ENCODE data around the gene STOM. TPM values are rescaled to one million over a fixed set of nuclear protein-coding genes. Genes with fewer than 3 reads are reported as not detected.

The STOM gene
- total RNA-seq, 1 donor from 2014 or later: 145 TPM

DNA sequence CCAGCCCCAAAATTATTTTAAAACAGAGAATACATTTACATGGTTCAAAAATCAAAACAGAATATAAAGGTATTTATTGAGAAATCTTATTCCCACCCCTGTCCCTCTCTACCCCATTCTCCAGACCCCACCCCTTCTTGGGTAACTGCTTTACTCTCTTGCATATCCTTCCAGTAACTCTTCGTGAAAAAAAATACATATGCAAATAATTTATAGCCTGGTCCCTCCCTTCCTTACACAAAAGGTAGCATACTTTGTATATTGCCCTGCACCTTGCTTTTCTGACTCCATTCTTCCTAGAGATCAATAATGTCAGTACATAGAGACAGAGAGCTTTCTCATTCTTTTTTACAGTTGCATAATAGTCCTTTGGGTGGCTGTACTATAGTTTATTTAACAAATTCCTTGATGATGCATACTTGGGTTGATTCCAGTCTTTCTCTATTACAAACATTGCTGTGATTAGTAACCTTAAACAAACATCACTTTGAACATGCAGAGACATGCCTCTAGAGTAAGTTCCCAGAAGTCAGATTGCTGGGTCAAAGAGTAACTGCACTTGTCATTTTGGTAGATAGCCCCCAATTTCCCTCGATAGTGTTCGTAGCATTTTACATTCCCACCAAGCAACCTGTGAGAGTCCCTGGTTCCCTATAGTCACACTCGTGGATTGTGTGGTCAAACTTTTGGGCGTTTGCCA lies 47.9 kb downstream of the STOM start:
- no peak for DNase-seq (ENCODE audit: low spot score)

DNA sequence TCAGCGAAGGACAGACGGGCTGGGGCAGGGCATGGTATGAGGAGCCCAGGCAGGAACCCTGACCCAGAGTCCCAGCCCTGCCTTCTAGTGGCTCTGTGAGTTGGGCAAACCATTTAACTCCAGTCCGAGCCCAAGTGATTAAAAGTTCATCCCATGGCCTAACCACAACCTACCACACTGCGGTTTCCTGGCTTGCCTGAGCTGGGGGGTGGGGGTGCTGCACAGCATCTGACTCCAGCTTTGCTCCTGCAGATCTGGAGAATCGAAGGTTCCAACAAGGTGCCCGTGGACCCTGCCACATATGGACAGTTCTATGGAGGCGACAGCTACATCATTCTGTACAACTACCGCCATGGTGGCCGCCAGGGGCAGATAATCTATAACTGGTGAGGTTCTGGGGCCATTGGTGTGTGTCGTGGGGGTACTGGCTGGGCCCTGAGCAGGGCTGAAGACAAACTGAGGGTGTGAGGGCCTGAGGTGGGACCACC lies 49.0 kb downstream of the STOM start:
- DNase-seq (ENCODE audit: low spot score): no peak

GRCh38 chr9:121319383-121319780 lies 50.7 kb downstream of the STOM start:
- DNase-seq (ENCODE audit: low spot score): no peak

- DNase-seq (ENCODE audit: low spot score): no peak
Observed at GRCh38 chr9:121318631-121319382, 51.2 kb downstream of the STOM start.

- no peak for DNase-seq (ENCODE audit: low spot score)
Observed at GRCh38 chr9:121317737-121318630, 52.1 kb downstream of the STOM start.

- no peak for DNase-seq (ENCODE audit: low spot score)
Observed at GRCh38 chr9:121316852-121317373, 53.1 kb downstream of the STOM start.

GRCh38 chr9:121316378-121316777 lies 53.7 kb downstream of the STOM start:
- no peak for DNase-seq (ENCODE audit: low spot score)

DNA sequence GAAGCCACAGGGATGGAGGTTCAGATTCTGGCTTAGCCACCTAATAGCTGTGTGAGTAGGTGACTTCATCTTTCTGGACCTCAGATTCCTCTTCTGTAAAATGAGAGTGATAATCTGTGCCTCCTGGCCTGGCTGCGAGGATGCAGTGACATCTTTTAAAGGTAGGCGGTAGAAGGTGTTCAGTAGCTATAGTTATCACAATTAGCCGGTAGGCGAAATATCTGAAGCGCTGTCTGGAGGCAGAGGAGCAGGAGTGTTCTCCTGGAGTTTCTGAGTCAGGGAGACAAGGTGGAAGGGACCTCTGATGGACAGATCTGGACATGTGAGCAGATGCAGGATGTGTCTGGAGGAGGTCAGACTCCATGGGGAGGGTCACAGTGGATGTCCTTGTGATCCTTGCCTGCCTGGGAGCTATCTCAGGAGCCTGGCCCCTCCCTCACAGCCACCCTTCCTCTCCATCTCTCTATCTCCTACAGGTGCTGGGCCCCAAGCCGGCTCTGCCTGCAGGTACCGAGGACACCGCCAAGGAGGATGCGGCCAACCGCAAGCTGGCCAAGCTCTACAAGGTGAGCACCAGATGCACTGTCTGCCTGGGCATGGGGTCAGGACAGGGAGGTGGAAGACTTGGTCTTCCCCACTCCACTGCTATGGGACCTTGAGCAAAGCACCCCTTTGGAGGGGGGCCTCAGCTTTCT lies 56.4 kb downstream of the STOM start:
- no peak for DNase-seq (ENCODE audit: low spot score)

- DNase-seq (ENCODE audit: low spot score): no peak
Observed at GRCh38 chr9:121312169-121312568, 57.9 kb downstream of the STOM start.

DNA sequence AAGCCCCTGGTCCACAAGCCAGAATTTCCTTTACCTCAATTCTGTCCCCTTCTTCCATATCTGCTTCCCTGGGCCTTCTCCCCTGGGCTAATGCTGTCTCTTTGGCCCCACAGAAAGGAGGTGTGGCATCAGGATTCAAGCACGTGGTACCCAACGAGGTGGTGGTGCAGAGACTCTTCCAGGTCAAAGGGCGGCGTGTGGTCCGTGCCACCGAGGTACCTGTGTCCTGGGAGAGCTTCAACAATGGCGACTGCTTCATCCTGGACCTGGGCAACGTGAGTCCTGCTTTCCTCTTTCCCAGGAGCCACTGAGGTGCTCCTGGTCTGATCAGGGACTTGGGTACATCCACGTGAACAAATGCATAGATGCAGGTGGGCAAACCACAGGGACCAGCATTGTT lies 59.5 kb downstream of the STOM start:
- DNase-seq (ENCODE audit: low spot score): no peak

GRCh38 chr9:121309833-121310425 lies 60.1 kb downstream of the STOM start:
- no peak for DNase-seq (ENCODE audit: low spot score)

DNA sequence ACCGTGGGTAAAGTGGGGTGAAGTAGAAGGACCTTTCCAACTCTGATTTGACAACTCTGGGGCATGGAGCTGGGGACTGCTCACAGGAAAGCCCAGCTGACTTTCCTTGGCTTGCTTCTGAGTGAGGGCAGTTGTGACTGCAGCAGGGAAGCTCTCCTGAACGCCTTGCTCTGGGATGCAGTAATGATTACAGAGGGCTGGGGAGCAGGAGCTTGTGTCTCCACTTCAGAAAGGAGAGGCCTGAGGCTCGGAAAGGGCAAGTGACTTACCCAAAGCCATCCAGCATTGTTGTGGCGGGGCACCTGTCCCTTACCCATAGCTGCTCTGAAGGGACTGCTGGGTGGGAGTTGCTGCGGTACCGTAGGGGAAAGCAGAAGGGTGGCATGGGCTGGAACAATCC lies 60.9 kb downstream of the STOM start:
- DNase-seq (ENCODE audit: low spot score): no peak

DNA sequence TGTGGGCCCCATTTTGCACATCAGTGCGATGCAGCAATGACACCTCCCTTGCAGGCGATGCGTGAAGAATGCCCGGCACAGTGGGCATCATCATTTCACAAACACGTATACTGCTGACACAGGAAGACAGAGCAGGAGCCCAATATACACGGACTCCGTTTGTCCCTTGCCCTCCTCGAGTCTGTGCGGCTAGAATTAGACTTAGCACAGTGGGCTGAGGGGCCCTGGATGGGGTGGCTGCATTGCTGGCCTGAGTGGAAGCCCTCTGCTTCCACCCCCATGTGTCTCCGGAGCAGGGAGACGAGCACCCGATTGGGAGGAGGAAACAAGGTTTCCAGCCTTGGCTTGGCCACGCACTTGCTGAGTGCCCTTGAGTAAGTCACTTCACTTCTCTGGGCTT lies 61.3 kb downstream of the STOM start:
- DNase-seq (ENCODE audit: low spot score): no peak

DNA sequence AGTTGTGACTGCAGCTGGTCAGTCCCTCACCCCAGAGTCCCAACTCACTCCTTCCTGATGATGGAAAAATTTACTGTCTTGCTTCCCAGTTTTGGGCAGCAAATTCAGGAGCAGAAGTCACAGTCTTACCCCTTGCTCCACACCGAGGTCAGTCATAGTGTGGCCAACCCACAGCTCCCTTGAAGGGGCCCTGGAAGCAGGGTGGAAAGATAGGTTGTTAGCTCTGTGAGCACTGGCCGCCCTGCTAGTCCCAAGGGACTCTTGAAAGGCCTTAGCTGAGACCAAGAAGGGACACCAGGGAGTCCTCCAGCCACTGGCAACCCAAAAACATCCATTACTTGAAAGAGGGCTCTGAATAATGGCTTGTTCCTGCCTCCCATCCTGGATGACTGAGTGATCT lies 62.1 kb downstream of the STOM start:
- DNase-seq (ENCODE audit: low spot score): no peak

DNA sequence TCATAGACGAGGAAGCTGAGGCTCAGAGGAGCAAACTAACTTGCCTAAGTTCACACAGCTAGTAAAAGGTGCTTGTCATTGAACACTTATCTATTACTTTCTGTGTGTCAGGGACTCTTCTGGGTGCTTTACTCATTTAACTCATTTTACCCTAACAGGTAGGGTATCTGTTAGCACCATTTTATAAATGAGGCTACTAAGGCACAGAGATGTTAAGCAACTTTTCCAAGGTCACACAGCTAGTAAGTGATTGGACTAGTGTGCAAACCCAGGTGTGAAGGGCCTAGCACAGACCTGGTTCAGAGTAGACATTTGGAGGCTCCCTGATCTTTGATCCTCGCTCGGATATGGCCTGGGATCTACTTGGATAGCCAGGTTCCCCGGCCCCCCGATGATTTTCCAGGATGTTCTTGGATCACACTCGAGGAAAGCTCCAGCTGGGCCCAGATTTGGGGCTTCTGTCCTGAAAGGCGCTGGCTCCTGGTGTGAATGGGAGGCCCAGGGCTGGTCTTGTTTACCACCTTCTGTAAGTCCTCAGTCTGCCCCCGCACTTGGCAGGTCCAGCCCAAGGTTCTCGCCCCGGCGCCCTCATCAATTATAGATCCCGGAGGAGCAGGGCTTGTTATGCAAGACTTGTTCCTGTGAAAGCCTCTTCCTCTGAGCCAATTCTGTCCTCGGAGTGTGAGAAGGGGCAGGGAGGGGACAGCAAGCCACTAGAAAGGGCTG lies 64.6 kb downstream of the STOM start:
- DNase-seq (ENCODE audit: low spot score): no peak

- no peak for DNase-seq (ENCODE audit: low spot score)
Observed at GRCh38 chr9:121304707-121305106, 65.3 kb downstream of the STOM start.

DNA sequence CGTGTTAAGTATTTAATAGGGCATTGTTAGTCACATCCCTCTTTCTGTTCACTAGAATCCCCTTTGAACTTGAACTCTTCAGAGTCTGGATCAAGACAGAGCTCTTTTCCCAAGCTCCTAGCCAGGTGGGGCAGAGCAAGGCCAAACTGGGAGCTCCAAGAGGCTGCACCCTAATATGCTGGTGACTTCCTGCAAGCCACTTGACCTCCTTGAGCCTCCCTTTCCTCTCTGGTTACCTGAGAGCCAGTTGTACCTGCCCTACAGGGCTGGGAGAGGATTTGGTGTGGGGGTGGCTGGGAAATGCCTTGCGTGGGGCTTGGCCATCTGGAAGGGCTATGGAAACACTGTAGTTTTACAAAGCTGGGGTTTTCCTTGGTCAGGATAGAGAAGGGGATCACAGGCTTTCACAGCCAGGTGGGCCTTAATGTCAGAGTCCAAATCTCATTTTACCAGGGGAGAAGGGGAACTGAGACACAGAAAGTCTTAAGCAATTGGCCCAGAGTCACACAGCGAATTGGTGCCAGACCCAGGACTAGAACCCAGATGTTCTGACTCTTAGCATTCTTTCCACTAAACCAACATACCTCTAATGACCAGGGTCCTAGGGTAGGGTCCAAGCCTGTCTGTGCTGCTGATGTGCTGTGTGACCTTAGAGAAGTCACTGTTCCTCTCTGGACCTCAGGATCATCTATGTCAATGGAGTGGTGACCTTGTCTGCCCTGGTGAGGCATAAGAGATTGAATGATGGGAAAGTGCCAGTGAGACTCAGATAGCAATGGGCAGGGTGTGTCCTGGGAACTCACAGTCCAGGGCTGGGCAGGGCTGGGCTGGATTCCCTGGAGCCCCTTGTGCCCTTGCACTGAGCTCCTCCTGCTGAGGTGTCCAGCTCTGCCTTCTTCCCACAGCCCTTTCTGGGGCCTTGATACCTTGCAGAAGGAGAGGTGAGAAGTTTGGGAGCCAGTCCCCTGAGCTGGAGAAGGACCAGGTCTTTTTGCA lies 66.3 kb downstream of the STOM start:
- DNase-seq (ENCODE audit: low spot score): no peak

DNA sequence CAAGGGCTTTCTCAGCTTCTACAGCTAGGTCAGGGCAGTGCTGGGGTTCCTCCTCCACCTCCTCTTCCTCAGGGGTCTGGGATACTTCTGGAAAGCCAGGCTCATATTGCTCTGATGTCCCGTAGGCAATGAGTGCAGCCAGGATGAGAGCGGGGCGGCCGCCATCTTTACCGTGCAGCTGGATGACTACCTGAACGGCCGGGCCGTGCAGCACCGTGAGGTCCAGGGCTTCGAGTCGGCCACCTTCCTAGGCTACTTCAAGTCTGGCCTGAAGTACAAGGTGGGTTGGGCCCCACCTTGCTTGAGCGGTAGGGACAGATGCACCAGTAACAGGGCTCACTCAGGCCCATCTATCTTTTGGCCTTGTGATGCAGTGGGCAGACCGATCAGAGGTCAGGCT lies 67.3 kb downstream of the STOM start:
- no peak for DNase-seq (ENCODE audit: low spot score)

DNA sequence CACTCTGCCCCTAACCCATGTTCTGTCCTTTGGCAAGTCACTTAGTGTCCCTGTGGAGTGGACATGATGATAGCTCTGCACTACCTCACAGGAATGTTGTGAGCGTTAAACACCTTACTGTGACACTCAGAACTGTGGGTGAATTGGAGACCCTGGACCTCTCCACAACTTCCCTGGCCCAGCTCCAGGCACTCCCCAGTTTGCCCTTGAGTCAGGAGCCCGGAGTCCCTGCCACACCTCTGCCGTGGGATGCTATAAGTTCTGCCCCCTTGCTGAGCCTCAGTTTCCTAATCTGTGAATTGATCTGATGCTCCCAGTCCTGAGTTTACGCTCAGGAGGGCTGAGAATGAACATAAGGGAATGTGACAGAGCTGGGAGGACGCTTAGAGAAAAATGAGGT lies 67.7 kb downstream of the STOM start:
- no peak for DNase-seq (ENCODE audit: low spot score)
